Cardiac muscle cell (in vitro differentiated cells and primary cell): ENCODE results near the gene COMTD1. TPM values are rescaled to one million over a fixed set of nuclear protein-coding genes. Genes with fewer than 3 reads are reported as not detected.
"Not testable (repeated sequence)": the region's sequence is repeated elsewhere in the genome, so short reads cannot be mapped to it uniquely, and the experiment has no call there.

ENCODE experiments used
- DNase-seq, 2 donors: peaks; one replicate each; pipeline versions ENCODE4 v3.0.0 to v3.0.0-alpha.2; 2010 to 2017; ENCODE audit warnings: low read depth in 1 of 2, low spot score in 1 of 2
- H3K27ac ChIP-seq: fragments of 200-600 bp; sonication (generic); 2 replicates; pipeline ENCODE4 v1.5.1; 2016
- H3K27me3 ChIP-seq: fragments of 200-600 bp; sonication (generic); 2 replicates; pipeline ENCODE4 v1.6.0; 2016; ENCODE audit warnings: control low read depth
- H3K36me3 ChIP-seq: fragments of 200-600 bp; sonication (generic); 2 replicates; pipeline ENCODE4 v1.5.1; 2016; ENCODE audit warnings: control low read depth
- H3K4me1 ChIP-seq: fragments of 200-600 bp; sonication (generic); 2 replicates; pipeline ENCODE4 v1.8.1; 2017; ENCODE audit warnings: low read depth, mild to moderate bottlenecking, mixed run types
- H3K4me3 ChIP-seq: fragments of 200-600 bp; sonication (generic); 2 replicates; pipeline ENCODE4 v1.5.1; 2016; ENCODE audit warnings: mild to moderate bottlenecking
- H3K9me3 ChIP-seq: fragments of 200-600 bp; sonication (generic); 2 replicates; pipeline ENCODE4 v1.5.1; 2017; ENCODE audit warnings: low read depth, mild to moderate bottlenecking, control low read depth
- CTCF ChIP-seq: IDR thresholded peaks from 2 replicates; pipeline ENCODE4 v1.5.1; 2012; ENCODE audit warnings: low read depth, mild to moderate bottlenecking, low read length
- polyA plus RNA-seq: library from polyadenylated mRNA; unstranded; fragments of >200 nt; fragmentation: Nextera tagmentation; extraction: Ambion mirVana; gene quantifications from 2 replicates; pipeline ENCODE4 v1.2.1, GENCODE V29; 2016
- total RNA-seq: library from RNA; depleted of rRNA; stranded (reverse); fragments of >200 nt; gene quantifications from 2 replicates; pipeline ENCODE4 v1.2.3, GENCODE V29; 2016

COMTD1 gene
- total and polyA plus RNA-seq, 2 experiments from 2014 or later = 42.0 to 66.1 TPM

- no peaks in the 10 kb centered on the region for H3K4me1 ChIP-seq
- DNase-seq = no peak
- TF ChIP-seq CTCF = no peak
- no peaks in the 10 kb centered on the region for H3K27me3 ChIP-seq
- H3K27ac ChIP-seq = no peak overlapping the region
- H3K36me3 ChIP-seq = no peaks in the 10 kb centered on the region
- no peaks in the 10 kb centered on the region for H3K9me3 ChIP-seq
- H3K4me3 ChIP-seq = no peak overlapping the region
Measured at GRCh38 chr10:75197906-75198305, 37.9 kb downstream of the COMTD1 start.

GRCh38 chr10:75197066-75197465 is 38.7 kb downstream of the COMTD1 start:
- Histone ChIP-seq H3K27ac (no peak overlapping the region), H3K9me3 (no peaks in the 10 kb centered on the region), H3K4me3 (no peak overlapping the region), H3K27me3 (no peaks in the 10 kb centered on the region), H3K36me3 (no peaks in the 10 kb centered on the region), H3K4me1 (peaks cover 1% of the 10 kb centered on the region)
- no peak for DNase-seq
- TF ChIP-seq CTCF = no peak

GRCh38 chr10:75195035-75195763 is 40.6 kb downstream of the COMTD1 start:
- DNase-seq = peak in 1 of 2 donors; percentile 42
- TF ChIP-seq CTCF = no peak
- no peak overlapping the region for H3K27ac ChIP-seq

GRCh38 chr10:75194625-75195024 is 41.1 kb downstream of the COMTD1 start:
- not testable (repeated sequence) for H3K27me3 ChIP-seq

More at GRCh38 chr10:75195035-75195763, 40.6 kb downstream of the COMTD1 start:
- no peaks in the 10 kb centered on the region for H3K9me3 ChIP-seq
- H3K36me3 ChIP-seq = no peaks in the 10 kb centered on the region
- H3K4me3 ChIP-seq = no peak overlapping the region
- H3K4me1 ChIP-seq = peaks cover 3% of the 10 kb centered on the region
- no peaks in the 10 kb centered on the region for H3K27me3 ChIP-seq

GRCh38 chr10:75191821-75192568 is 43.8 kb downstream of the COMTD1 start:
- Histone ChIP-seq H3K4me3 (no peak overlapping the region), H3K9me3 (no peaks in the 10 kb centered on the region), H3K27me3 (no peaks in the 10 kb centered on the region), H3K36me3 (no peaks in the 10 kb centered on the region), H3K27ac (peak overlapping the region; percentile 65), H3K4me1 (peaks cover 3% of the 10 kb centered on the region)
- DNase-seq = peak in 1 of 2 donors; percentile 94
- TF ChIP-seq CTCF = peak; percentile 36

More at GRCh38 chr10:75194625-75195024, 41.1 kb downstream of the COMTD1 start:
- H3K4me3 ChIP-seq, H3K36me3 ChIP-seq, H3K4me1 ChIP-seq, H3K9me3 ChIP-seq, DNase-seq, H3K27ac ChIP-seq: not testable (repeated sequence)
